Activated naive CD4-positive, alpha-beta T cell treated with anti-CD3 and anti-CD28 coated beads, Interleukin-2, amount 50 U/mL, for 72 hours (primary cell): ENCODE measurements around the gene SPPL3. TPM values are rescaled to one million over a fixed set of nuclear protein-coding genes. Genes with fewer than 3 reads are reported as not detected.
A peak's percentile ranks its signal among the peaks of the same experiment; 100 is the strongest.

ENCODE experiments used
- ATAC-seq, 2 donors: fragments of 150-1000 bp; cut with Tn5 transposase; 2 replicates each; pipeline ENCODE4 v1.10.0; 2021; ENCODE audit warnings: mild to moderate bottlenecking in 2 of 2, moderate library complexity in 2 of 2
- DNase-seq, 2 donors: peaks; one replicate each; pipeline ENCODE4 v3.0.0; 2021 to 2022; ENCODE audit warnings: low spot score in 2 of 2
- H3K27ac Mint-ChIP-seq, 2 donors: one replicate each; pipeline ENCODE4 v1.8.0; 2022; ENCODE audit warnings: mild to moderate bottlenecking in 2 of 2, mixed read lengths in 2 of 2
- H3K36me3 Mint-ChIP-seq, 2 donors: one replicate each; pipeline ENCODE4 v1.8.0; 2022; ENCODE audit warnings: mixed read lengths in 2 of 2
- H3K9me3 Mint-ChIP-seq, 2 donors: one replicate each; pipeline ENCODE4 v1.8.0; 2022; ENCODE audit warnings: mixed read lengths in 2 of 2
- total RNA-seq, 2 donors: library from RNA; stranded (reverse); gene quantifications; one replicate each; pipeline ENCODE4 v1.2.3, GENCODE V29; 2022

The SPPL3 gene
- total RNA-seq, 2 donors from 2014 or later, result 26.7 to 33.3 TPM

DNA sequence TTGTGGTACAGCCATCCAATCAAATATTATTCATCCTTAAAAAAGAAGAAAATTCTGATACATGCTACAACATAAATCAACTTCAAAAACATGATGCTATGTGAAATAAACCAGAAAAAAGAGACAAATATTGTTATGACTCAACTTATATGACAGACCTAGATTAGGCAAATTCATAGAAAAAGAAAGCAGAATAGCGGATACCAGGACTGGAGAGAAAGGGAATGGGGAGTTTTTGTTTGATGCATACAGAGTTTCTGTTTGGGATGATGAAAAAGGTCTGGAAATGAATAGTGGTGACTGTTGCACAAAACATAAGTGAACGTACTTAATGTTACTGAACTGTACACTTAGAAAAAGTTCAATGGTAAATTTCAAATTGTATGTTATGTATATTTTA, 82.3 kb downstream of the SPPL3 start:
- no peak for DNase-seq
- H3K9me3 Mint-ChIP-seq, result no peaks in the 10 kb centered on the region
- peak overlapping the region in 1 of 2 donors; percentile 0 for H3K27ac Mint-ChIP-seq
- peak; percentile 79 to 83 for ATAC-seq
- H3K36me3 Mint-ChIP-seq, result no peaks in the 10 kb centered on the region

DNA sequence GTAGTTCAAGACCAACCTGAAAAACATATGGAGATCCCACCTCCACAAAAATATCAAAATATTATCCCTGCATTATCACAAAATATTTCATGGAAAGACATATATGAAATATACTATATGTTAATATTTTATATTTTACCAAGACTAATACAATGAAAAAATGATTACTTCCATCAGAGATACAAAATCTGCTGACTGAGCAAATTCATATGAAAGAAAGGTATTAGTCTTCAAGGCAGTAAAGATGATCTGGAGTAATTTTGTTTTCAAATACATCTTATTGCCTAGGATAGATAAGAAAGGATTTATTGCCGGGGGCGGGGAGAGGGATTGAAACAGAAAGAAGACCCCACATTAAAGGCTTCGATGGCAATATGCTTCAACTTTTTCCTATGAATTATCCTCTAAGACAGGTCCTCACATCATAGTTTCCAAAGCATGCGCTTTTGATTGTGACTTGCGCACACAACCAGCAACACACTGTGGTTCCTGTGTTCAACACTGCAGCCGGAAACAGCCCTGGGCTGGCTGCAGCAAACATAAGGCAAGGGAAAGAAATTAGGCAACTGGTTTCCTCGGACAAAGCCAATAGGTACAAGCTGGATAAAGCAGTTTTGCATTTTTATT, 83.2 kb downstream of the SPPL3 start:
- H3K27ac Mint-ChIP-seq, result peak overlapping the region in 1 of 2 donors; percentile 47
- H3K36me3 Mint-ChIP-seq, result no peaks in the 10 kb centered on the region
- peak in 1 of 2 donors; percentile 54 for DNase-seq
- peak; percentile 84 to 92 for ATAC-seq
- H3K9me3 Mint-ChIP-seq, result no peaks in the 10 kb centered on the region

DNA sequence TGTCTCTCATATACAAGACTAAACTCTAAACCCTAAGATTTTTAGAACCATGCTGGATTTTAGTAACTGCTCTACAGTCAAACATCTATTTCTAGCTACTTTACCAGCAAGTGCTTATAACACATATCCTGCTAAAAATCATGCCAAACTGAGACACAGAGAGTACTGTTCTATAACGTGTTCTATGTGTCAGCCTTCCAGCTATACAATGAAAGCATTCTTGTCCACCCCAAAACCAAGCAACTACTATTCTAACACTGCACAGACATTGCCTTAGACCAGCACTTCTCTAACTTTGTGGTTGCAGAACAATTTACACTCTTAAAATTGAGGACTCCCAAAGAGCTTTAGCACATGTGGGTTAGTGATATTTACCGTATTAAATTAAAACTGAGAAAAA, 85.7 kb downstream of the SPPL3 start:
- no peak for ATAC-seq
- DNase-seq, result no peak
- no peaks in the 10 kb centered on the region for H3K9me3 Mint-ChIP-seq
- H3K27ac Mint-ChIP-seq, result no peak overlapping the region
- no peaks in the 10 kb centered on the region for H3K36me3 Mint-ChIP-seq

DNA sequence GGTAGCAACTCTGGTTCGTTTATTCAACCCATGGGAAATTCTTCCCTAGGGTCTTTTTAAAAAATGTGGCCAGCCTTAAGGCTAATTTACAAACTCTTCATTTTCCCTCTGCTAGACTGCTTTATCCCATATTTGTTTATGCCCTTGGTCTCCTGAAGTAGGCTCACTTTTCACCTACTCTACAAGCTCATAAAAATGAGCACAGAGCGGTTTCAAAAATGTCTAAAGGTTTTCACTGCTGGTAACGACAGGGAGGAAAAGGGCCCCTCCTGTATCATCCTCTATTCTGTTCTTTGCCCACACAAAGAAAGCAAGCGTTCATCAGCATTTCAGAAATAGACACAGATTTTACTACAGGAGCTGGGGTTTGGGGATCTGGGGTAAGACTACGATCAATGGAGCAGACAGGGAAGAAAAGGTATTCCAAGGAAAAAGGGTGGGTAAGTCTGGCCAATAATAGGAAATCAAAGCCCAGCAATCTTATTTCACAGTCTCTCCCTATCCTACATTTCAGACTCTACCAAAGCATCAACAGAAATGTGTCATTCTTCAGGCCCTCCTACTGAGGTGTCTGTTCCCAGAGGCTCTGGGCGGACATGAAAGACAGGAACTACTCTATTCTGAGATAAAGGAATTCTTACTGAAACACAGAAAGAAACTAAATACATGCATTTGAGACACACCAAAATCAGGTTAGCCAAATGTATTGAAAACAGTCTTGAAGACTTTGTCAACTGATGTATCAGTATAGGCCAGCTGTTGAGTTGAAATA, 86.4 kb downstream of the SPPL3 start:
- ATAC-seq, result no peak
- no peaks in the 10 kb centered on the region for H3K36me3 Mint-ChIP-seq
- no peaks in the 10 kb centered on the region for H3K9me3 Mint-ChIP-seq
- peak overlapping the region in 1 of 2 donors; percentile 10 for H3K27ac Mint-ChIP-seq
- DNase-seq, result no peak

DNA sequence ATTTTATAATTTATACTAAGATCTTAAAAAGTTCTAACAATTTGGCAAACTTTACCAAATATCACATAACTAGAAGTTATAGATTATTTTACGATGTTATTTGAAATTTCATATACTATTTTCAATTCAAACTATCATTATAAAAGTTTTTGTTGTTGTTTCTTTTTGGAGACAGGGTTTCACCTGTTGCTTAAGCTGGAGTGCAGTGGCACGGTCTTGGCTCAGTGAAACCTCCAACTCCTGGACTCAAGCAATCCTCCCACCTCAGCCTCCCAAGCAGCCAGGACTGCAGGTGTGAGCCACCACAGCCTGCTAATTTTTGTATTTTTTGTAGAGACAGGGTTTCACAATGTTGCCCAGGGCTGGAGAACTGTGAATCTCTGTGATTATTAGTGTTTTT, 87.8 kb downstream of the SPPL3 start:
- DNase-seq (no peak), ATAC-seq (no peak)
- H3K36me3 Mint-ChIP-seq, result no peaks in the 10 kb centered on the region
- no peaks in the 10 kb centered on the region for H3K9me3 Mint-ChIP-seq
- H3K27ac Mint-ChIP-seq, result no peak overlapping the region

DNA sequence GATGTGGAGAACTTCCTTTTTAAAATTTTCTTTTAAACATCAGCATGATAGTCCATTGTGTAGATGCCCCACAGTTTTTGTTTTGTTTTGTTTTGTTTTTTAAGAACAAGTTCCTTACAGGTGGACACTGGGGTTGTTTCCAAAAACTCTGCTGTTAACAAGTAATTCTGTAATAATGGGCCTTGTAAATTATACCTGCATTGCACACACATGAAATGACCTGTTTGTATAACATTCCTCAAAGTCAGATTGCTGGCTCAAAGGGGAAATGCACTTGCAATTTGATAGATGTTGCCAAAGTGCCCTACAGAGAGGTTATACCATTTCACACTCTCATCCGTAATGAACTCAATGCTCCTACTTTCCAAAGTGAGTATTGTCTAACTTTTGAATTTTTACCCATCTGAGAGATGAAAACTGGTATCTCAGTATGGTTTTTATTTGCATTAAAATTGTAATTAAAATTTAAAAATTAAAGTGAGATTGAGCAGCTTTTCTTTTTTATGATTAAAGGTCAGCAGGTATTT, 89.2 kb downstream of the SPPL3 start:
- H3K27ac Mint-ChIP-seq, result no peak overlapping the region
- no peaks in the 10 kb centered on the region for H3K36me3 Mint-ChIP-seq
- DNase-seq (no peak), ATAC-seq (no peak)
- H3K9me3 Mint-ChIP-seq, result no peaks in the 10 kb centered on the region

DNA sequence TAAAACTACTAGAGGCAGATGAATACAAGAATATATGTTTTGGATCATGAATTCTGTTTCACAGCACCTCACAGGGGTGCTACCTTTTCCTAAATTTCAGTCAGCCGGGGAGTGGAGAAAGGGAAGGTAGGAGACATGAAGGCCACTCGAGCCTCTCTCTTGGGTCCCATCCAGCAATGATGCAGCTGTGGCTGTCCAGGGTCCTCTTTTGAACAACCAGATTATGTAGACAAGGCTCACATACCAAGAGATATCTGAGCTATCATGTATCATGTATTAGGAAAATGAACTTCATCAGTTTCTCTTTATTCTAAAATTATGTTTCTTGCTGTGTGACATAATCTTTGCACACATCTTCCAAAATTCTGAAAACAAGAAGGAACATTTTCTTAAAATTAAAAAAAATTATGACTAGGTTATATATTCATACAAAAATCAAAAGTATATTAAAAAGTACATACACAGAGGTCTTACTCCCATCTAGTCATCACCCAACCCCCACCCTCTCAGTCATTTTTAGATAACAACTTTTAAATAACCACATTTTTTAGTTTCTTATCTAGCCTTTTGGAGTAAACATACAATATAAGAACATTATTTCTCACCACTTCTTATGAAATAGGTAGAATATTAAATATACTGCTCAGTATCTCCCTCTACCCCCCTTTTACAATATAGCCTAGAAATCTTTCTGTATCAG, 89.8 kb downstream of the SPPL3 start:
- ATAC-seq, result peak in 1 of 2 donors; percentile 41
- no peak overlapping the region for H3K27ac Mint-ChIP-seq

DNA sequence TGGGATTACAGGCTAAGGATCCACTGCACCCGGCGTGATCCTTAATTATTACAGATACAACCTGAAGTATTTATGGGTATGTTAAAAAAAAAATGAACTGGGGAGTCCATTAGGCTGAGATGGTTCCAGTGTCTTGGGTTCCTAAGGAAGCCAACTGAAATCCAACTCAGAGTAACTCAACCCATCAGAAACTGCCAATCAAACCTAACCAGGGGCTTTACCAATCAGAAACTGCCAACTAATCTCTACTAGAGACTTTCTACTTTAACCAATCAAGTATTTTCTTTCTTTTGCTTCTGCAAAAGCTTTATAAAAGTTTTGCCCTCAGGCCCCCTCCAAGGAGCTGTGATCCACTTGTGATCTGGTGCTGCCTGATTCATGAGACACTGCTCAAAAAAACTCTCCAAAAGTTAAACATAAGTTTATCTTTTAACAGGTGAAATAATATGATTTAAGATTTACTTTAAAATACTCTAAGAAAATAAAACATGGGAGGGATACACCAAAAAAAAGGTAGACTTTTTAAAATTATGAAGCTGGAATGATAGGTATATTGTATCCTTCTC, 90.5 kb downstream of the SPPL3 start:
- H3K27ac Mint-ChIP-seq, result no peak overlapping the region
- DNase-seq (no peak), ATAC-seq (no peak)
- H3K36me3 Mint-ChIP-seq, result no peaks in the 10 kb centered on the region
- H3K9me3 Mint-ChIP-seq, result no peaks in the 10 kb centered on the region

More for the DNA sequence above, 89.8 kb downstream of the SPPL3 start:
- no peaks in the 10 kb centered on the region for H3K9me3 Mint-ChIP-seq
- H3K36me3 Mint-ChIP-seq, result no peaks in the 10 kb centered on the region
- DNase-seq, result no peak

DNA sequence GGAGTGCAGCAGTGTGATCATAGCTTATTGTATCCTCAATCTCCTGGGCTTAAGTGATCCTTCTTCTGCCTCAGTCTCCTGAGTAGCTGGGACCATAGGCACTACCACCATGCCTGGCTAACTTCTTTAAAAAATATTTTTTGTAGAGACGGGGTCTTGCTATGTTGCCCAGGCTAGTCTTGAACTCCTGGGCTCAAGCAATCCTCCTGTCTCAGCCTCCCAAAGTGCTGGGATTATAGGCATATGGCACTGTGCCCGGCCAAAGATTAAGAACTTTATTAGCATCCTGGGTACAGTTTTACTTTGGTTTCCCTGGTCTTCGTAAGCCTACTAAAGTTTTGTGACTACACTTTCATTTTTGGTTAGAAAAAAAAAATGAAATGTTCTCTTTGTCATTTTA, 94.1 kb downstream of the SPPL3 start:
- H3K9me3 Mint-ChIP-seq, result no peaks in the 10 kb centered on the region
- no peak for ATAC-seq
- no peak for DNase-seq
- no peak overlapping the region for H3K27ac Mint-ChIP-seq
- no peaks in the 10 kb centered on the region for H3K36me3 Mint-ChIP-seq

DNA sequence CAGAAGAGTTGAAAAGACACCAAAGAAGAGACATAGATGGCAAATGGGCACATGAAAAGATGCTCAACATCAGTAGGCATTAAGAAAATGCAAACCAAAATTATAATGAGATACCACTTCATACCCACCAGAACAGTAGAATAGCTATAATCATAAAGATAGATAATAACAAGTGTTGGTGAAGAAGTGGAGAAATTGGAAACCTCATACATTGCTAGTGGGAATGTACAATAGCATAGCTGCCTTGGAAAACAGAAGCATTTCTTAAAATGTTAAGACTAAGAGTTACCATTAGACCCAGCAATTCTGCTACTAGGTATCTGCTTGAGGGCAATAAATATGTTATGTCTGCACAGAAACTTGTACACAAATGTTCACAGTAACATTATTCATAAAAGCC, 99.7 kb downstream of the SPPL3 start:
- DNase-seq, result no peak
- no peak overlapping the region for H3K27ac Mint-ChIP-seq
- no peak for ATAC-seq

DNA sequence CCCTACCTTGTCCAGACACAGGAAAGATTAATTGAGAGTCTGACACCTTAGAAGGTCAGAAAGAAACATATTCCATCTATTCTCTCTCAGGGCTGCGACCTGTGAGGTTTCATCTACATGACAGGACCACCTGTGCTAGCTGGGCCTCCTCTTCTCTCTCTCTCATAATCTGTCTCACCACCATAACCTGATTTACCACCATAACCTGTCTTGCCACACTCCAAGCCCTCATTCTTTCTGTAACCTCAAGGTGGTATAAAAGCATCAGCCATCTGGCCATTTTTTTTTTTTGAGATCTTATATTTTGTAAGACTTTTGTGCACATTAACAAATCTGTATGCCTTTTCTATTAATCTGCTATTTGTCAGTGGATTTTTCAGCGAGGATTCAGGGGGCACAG, 103.0 kb downstream of the SPPL3 start:
- ATAC-seq (no peak), DNase-seq (no peak)
- H3K36me3 Mint-ChIP-seq, result peaks cover 14 to 17% of the 10 kb centered on the region in 2 donors
- peak overlapping the region; percentile 61 to 78 for H3K27ac Mint-ChIP-seq
- H3K9me3 Mint-ChIP-seq, result peaks cover 6 to 8% of the 10 kb centered on the region in 2 donors

More for the DNA sequence above, 99.7 kb downstream of the SPPL3 start:
- Mint-ChIP-seq H3K36me3 (no peaks in the 10 kb centered on the region), H3K9me3 (no peaks in the 10 kb centered on the region)

DNA sequence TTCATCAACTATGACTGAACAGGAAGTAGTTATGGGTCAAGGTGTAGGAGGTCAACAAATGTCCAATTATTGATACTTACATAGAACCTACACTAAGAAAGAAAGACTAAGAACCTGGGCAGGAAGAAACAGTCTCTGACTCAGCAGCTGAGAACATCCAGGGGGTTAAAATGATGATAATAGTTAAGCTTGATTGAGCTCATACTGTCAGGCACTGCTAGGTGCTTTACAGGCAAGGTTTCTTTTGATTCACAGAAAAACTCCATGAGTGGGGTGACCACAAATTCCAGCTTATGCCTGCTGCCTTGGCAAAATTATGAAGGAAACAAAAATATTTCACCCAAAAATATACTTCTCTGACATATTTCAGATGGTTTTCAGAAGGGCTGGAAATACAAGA, 103.5 kb downstream of the SPPL3 start:
- Mint-ChIP-seq H3K9me3 (peaks cover 9 to 13% of the 10 kb centered on the region in 2 donors), H3K27ac (peak overlapping the region; percentile 61 to 78), H3K36me3 (peaks cover 19 to 21% of the 10 kb centered on the region in 2 donors)
- no peak for DNase-seq
- peak; percentile 42 to 46 for ATAC-seq

DNA sequence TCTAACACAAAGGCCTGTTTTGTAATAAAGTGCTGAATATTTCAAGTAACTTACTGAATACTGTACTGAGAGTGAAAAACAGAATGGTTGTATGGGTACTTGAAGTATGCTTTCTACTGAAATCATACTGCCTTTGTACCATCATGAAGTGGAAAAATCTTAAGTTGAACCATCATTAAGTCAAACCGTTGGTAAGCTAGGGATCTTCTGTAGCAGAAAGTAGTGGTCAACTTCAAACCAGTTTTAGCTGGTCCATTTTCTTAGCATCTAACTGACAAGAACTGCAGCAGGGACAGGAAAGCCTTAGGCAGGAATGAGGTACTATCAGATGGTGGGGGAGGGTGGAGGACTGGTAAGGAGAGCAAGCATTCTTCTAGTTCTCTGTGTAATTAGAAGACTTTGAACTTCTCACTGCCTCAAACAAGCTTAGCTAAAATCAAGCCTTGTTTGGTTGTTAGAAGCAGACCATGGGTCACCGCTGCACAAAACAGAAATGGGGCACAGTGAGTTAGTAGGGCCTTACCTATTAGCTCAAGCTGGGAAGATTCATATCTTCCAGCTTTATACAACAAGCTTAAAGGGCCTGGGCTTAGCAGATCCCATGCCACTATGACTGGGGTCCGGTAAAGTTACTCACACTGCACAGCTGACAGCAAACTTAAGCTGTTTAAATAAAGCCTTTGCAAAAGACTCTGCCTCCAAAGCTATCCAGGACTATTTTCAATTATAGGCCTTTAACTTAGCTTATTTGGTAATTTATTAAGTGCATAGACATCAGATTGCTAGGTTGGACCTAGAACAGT, 104.7 kb downstream of the SPPL3 start:
- Mint-ChIP-seq H3K36me3 (peaks cover 31 to 33% of the 10 kb centered on the region in 2 donors), H3K9me3 (peaks cover 20 to 24% of the 10 kb centered on the region in 2 donors), H3K27ac (peak overlapping the region in 1 of 2 donors; percentile 92)
- no peak for DNase-seq
- peak in 1 of 2 donors; percentile 24 for ATAC-seq

DNA sequence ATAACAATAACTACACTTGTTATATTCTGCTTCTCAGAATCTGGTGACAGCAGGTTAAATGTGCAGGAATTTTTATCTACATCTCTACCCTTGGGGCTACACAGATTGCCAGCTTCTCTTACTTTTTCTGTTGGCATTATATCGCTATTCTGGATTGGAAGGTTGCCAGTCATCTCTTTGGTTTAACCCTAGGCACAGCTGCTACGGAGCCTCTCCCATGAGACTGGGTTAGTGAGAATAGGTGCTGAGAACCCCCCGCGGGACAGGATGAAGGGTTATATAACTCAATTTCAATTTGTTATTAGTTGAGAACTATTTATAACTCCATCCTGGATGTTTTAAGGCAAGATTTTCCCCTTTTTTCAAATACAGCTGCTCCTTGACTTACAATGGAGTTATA, 105.5 kb downstream of the SPPL3 start:
- peaks cover 20 to 24% of the 10 kb centered on the region in 2 donors for H3K9me3 Mint-ChIP-seq
- no peak for DNase-seq
- no peak for ATAC-seq
- H3K27ac Mint-ChIP-seq, result peak overlapping the region in 1 of 2 donors; percentile 92
- H3K36me3 Mint-ChIP-seq, result peaks cover 33 to 34% of the 10 kb centered on the region in 2 donors

DNA sequence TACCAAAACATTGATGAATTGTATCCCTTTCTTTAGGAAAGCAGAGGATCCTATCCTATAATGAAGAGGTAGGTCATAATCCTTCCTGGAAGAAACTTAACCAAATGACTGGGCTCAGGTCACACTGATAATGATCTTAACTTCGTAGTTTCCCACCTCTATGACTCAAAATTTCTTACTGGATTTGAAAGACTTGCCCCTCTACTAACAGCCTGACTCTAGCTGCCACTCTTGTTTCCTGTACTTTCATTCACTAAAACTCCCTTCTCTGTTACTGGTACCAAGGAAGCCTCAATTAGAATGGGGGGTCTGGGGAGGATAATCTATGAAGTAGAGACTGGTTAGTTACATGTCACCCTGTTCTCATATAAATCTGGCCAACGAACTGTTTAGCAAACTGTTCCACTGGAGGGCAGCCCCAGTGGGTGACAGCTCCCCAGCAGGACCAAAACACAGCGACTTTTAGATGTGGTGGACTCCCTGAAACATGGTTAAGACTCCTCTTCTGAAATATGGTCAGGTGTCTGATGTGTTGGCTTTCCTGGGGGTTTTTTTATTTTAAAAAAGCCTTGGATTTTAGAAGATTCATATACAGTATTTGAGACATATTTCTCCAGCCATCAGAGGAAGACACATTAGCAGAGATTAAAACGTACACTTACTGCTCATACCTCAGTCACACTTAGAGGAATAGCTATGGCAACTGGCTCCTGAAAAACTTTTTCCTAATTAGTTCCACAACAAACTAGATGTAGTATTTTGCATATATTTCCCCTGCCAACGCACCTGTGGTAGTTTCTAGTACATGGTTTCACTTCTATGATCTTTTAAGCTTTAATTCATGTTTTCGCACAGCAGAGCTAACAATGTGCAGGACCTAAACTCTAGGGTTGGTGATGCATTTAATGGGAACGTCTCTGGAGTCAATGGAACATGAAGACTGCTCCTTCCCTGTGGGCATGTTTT, 106.2 kb downstream of the SPPL3 start:
- Mint-ChIP-seq H3K36me3 (peaks cover 33 to 41% of the 10 kb centered on the region in 2 donors), H3K27ac (peak overlapping the region; percentile 92), H3K9me3 (peaks cover 20 to 24% of the 10 kb centered on the region in 2 donors)
- peak; percentile 82 to 84 for ATAC-seq
- DNase-seq, result no peak
